VCaP (cell line): ENCODE results near the gene PTPRE.

ENCODE experiments used
- H3K27ac ChIP-seq: fragments of 450-650 bp; 2 replicates; pipeline ENCODE4 v1.5.1; 2017
- TF ChIP-seq, protein P1 (sequence below): fragments of 450-650 bp; conservative IDR thresholded peaks from 2 replicates; pipeline ENCODE4 v1.5.1; 2017; ENCODE audit warnings: mild to moderate bottlenecking, moderate library complexity

PTPRE gene

DNA sequence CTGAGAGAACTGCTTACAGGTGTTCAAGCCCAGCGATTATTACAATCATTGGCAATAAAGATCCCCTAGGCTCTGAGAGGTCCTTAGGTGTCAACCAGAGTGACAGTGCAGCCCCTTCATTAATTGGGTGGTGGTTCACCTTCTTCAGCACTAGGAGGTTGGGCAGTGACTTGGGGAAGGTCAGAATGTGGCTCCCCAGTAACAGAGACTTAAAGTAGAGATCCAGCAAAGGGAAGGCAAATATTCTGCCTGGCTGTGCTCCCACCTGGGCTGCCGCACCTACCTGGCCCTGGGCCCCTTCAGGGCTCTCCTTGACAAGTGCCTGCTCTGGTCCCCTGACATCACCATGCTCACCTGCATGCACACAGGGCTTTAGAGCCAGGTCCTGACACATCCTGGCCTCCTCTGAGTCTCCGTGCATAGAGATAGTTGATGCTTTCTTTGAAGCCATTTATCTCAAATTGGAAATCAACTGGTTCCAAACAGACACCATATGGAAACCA, 16.0 kb upstream of the PTPRE start:
- H3K27ac ChIP-seq: no peak overlapping the region
- TF ChIP-seq, protein P1, sequence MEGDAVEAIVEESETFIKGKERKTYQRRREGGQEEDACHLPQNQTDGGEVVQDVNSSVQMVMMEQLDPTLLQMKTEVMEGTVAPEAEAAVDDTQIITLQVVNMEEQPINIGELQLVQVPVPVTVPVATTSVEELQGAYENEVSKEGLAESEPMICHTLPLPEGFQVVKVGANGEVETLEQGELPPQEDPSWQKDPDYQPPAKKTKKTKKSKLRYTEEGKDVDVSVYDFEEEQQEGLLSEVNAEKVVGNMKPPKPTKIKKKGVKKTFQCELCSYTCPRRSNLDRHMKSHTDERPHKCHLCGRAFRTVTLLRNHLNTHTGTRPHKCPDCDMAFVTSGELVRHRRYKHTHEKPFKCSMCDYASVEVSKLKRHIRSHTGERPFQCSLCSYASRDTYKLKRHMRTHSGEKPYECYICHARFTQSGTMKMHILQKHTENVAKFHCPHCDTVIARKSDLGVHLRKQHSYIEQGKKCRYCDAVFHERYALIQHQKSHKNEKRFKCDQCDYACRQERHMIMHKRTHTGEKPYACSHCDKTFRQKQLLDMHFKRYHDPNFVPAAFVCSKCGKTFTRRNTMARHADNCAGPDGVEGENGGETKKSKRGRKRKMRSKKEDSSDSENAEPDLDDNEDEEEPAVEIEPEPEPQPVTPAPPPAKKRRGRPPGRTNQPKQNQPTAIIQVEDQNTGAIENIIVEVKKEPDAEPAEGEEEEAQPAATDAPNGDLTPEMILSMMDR: no peak

DNA sequence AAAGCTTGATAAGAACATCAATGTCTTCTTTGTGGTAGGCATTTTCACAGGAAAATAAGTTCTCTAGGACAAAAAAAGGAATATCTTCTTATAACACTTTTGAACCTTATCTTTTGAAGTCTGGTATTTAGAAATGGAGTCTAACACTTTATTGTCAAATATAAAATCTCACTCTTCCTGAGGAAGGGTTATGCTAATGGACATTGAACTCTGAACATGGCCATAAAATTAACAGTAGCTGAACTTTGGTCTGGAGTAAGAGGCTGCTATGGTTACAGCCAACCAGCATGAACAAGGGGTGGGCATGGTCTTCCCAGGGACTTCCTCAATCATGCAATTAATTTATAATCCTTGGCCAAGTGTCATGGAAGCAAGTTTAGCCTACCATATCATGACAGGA, 14.2 kb upstream of the PTPRE start, which contains the start of gene CLRN3:
CLRN3 (minus strand) TSS at position 199 of the 400 bp plus-strand sequence; CDS start at position 42, 157 bp downstream.
- TF ChIP-seq, protein P1: no peak
- no peak within 1 kb of the TSS for H3K27ac ChIP-seq

- TF ChIP-seq, protein P1: no peak
These were observed 12.8 kb upstream of the PTPRE start for GRCh38 chr10:127894146-127894545.

DNA sequence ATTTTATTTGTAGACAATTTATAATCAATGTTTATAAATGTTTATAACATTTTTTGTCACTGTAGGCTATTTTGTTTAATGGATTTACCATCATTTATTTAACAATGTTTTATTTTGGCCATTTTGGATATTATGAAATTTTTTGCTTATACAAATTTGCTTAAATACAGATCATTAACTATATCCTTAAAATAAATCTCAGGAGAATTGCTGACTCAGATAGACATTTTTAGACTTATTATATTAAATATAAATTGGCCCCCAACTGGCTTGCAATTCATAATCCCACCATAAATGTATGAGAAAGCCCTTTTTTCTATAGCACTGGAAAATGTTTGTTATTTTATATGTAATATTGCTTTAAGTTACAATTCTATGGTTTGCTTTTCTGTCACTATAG, 10.3 kb upstream of the PTPRE start:
- TF ChIP-seq, protein P1: no peak
- no peak overlapping the region for H3K27ac ChIP-seq

More at GRCh38 chr10:127894146-127894545, 12.8 kb upstream of the PTPRE start:
- H3K27ac ChIP-seq: no peak overlapping the region

- TF ChIP-seq, protein P1: no peak
- no peak overlapping the region for H3K27ac ChIP-seq
These were observed 9.7 kb upstream of the PTPRE start for GRCh38 chr10:127897177-127897576.

GRCh38 chr10:127899766-127900387, 7.0 kb upstream of the PTPRE start:
- no peak overlapping the region for H3K27ac ChIP-seq
- TF ChIP-seq, protein P1: no peak

DNA sequence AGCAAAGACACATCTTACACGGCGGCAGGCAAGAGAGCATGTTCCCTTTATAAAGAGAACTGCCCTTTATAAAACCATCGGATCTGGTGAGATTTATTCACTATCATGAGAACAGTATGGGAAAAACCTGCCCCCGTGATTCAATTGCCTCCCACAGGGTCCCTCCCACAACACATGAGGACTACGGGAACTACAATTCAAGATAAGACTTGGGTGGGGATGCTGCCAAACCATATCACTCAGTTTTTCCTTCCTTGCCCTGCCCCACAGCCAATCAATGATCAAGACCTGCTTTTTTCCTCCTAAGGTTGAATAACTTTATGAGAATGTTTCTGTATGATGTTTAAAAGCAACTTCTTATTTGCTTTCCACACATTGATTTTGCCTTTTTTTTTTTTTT, 3.1 kb upstream of the PTPRE start:
- TF ChIP-seq, protein P1: no peak
- H3K27ac ChIP-seq: no peak overlapping the region
